NT2/D1 (cell line): ENCODE data around the gene NELL1.

Source experiments
- DNase-seq: peaks from one replicate; pipeline ENCODE4 v3.0.0-alpha.2; 2011; ENCODE audit warnings: low read depth, low spot score
- H3K27me3 ChIP-seq: 2 replicates; pipeline ENCODE4 v1.6.0; 2011; ENCODE audit warnings: mild to moderate bottlenecking; ENCODE audit not compliant: insufficient read length, insufficient read depth
- H3K36me3 ChIP-seq: 2 replicates; pipeline ENCODE4 v1.6.1; 2011; ENCODE audit warnings: mild to moderate bottlenecking, low read length, mixed read lengths; ENCODE audit not compliant: insufficient read depth, insufficient read length
- H3K4me1 ChIP-seq: 2 replicates; pipeline ENCODE4 v1.5.1; 2011; ENCODE audit not compliant: insufficient read depth, insufficient read length
- H3K4me3 ChIP-seq: 2 replicates; pipeline ENCODE4 v1.5.1; 2011; ENCODE audit warnings: low read depth; ENCODE audit not compliant: insufficient read length
- H3K9ac ChIP-seq: 2 replicates; pipeline ENCODE4 v1.6.0; 2011; ENCODE audit warnings: low read depth; ENCODE audit not compliant: insufficient read length
- H3K9me3 ChIP-seq: 2 replicates; pipeline ENCODE4 v1.5.1; 2011; ENCODE audit warnings: mild to moderate bottlenecking, low read length; ENCODE audit not compliant: insufficient read depth
- SUZ12 ChIP-seq: IDR thresholded peaks from 2 replicates; pipeline ENCODE4 v1.6.1; 2011; ENCODE audit not compliant: insufficient read length, insufficient read depth; ENCODE audit errors: extremely low read depth
- YY1 ChIP-seq: IDR thresholded peaks from 2 replicates; pipeline ENCODE4 v1.6.1; 2011; ENCODE audit not compliant: insufficient read length, insufficient read depth
- ZNF274 ChIP-seq: IDR thresholded peaks from 2 replicates; pipeline ENCODE4 v1.6.1; 2011; ENCODE audit warnings: mild to moderate bottlenecking, low read depth, low read length

Gene NELL1

DNA sequence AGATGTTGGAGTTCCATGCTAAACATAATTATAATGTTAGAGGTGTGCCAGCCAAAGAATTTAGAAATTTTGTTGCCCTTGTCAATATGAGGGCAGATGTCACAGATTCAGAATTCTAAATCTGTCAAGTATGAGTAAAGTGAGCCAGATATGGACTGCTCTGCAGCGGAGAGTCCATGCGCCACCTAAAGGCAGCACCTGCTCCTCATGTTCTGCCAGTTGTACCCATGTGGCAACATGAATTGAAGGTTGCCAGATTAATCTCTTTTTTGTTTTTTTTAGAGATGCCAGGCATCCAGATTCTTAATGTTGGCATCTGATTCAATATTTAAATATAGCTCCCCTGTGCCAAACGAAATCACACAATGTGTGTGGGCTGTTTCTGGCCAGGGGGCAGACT, 844.9 kb downstream of the NELL1 start:
- H3K36me3 ChIP-seq: no peaks in the 10 kb centered on the region
- no peaks in the 10 kb centered on the region for H3K4me1 ChIP-seq
- no peaks in the 10 kb centered on the region for H3K27me3 ChIP-seq
- H3K9me3 ChIP-seq: no peaks in the 10 kb centered on the region
- DNase-seq: no peak
- TF ChIP-seq ZNF274: no peak
- TF ChIP-seq YY1: no peak
- TF ChIP-seq SUZ12: no peak
- no peak overlapping the region for H3K9ac ChIP-seq
- no peak overlapping the region for H3K4me3 ChIP-seq

DNA sequence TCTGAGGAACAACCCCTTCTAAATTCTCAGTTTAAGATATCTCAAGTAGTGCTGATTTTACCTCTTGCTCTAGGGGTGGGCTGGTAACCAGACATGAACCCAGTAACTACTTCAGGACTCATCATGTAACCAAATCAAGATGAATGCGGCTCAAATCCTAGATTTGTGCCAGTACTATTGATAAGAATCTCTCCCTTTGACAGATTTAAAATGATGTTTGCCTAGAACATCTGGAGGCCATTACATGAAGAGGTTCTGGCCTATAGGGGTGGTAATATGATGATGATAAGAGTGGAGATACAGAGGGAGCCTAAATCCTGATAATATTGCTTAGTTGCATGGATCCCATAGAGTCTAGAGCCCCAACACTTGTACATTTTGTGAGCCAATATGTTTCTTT, 850.9 kb downstream of the NELL1 start:
- no peak for DNase-seq
- no peak overlapping the region for H3K9ac ChIP-seq
- no peaks in the 10 kb centered on the region for H3K36me3 ChIP-seq
- TF ChIP-seq YY1 (no peak), ZNF274 (no peak), SUZ12 (no peak)
- H3K4me1 ChIP-seq: no peaks in the 10 kb centered on the region
- no peak overlapping the region for H3K4me3 ChIP-seq
- H3K27me3 ChIP-seq: no peaks in the 10 kb centered on the region
- no peaks in the 10 kb centered on the region for H3K9me3 ChIP-seq

DNA sequence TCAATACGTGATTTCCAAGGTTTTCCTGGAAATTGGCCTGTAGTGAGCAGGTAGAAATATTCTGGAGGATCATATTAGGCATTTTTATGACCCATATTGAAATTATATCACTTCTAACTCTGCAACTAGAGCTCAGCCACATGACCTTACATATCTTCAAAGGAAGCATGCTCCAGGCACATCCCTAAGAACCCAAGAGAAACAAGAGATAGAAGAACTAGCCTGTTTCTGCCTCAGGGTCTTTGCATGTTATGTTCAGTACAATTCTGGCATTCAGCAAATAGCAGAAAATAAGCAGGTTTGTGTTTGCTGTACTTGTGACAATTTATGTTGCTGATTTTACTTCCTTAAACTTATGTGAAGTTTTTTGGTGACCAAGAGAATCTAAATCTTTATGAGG, 859.8 kb downstream of the NELL1 start:
- no peak overlapping the region for H3K9ac ChIP-seq
- H3K36me3 ChIP-seq: no peaks in the 10 kb centered on the region
- no peaks in the 10 kb centered on the region for H3K4me1 ChIP-seq
- H3K9me3 ChIP-seq: no peaks in the 10 kb centered on the region
- DNase-seq: no peak
- no peak overlapping the region for H3K4me3 ChIP-seq
- H3K27me3 ChIP-seq: no peaks in the 10 kb centered on the region
- TF ChIP-seq SUZ12 (no peak), ZNF274 (no peak), YY1 (no peak)

DNA sequence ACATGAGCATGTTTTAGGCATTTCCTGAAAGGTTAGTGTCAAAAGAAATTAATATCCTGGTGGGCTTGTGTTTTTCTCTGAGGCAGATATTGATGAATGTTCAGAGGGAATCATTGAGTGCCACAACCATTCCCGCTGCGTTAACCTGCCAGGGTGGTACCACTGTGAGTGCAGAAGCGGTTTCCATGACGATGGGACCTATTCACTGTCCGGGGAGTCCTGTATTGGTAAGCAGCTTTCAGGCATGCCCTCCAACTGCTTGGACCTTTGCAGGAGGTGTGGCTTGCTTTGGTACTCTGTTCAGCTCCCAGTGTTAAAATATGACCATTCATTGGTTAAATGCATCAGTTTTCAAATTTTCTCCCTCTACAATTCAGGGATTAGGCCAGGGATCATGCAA, 864.9 kb downstream of the NELL1 start:
- no peak overlapping the region for H3K9ac ChIP-seq
- no peaks in the 10 kb centered on the region for H3K36me3 ChIP-seq
- H3K27me3 ChIP-seq: no peaks in the 10 kb centered on the region
- no peak overlapping the region for H3K4me3 ChIP-seq
- no peaks in the 10 kb centered on the region for H3K4me1 ChIP-seq
- H3K9me3 ChIP-seq: no peaks in the 10 kb centered on the region
- no peak for DNase-seq
- TF ChIP-seq ZNF274 (no peak), YY1 (no peak), SUZ12 (no peak)

DNA sequence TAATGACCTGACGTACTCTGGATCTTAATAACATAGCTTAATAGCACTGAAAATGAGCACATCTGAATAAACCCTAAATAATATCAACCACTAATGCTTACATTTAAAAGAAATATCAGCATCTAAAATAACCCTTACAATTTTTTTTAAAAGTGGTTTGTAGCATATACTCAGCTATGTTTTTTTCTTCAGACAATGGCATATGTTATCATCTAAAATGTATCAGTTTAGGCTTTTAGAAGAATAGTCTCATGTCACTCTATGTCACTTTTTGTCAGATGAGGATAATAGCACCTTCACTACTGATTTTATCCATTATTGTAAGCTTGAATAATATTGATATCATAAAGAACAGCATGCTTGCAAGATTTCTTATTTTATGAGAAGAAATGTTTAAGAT, 868.6 kb downstream of the NELL1 start:
- H3K4me1 ChIP-seq: no peaks in the 10 kb centered on the region
- no peaks in the 10 kb centered on the region for H3K27me3 ChIP-seq
- H3K4me3 ChIP-seq: no peak overlapping the region
- no peak overlapping the region for H3K9ac ChIP-seq
- TF ChIP-seq ZNF274: no peak
- H3K36me3 ChIP-seq: no peaks in the 10 kb centered on the region
- DNase-seq: no peak
- H3K9me3 ChIP-seq: no peaks in the 10 kb centered on the region

- Histone ChIP-seq H3K36me3 (no peaks in the 10 kb centered on the region), H3K4me1 (no peaks in the 10 kb centered on the region), H3K27me3 (no peaks in the 10 kb centered on the region), H3K9ac (no peak overlapping the region), H3K4me3 (no peak overlapping the region), H3K9me3 (no peaks in the 10 kb centered on the region)
- TF ChIP-seq SUZ12: no peak
- no peak for TF ChIP-seq ZNF274
- TF ChIP-seq YY1: no peak
- no peak for DNase-seq
These were observed 871.9 kb downstream of the NELL1 start for GRCh38 chr11:21541187-21541751.

- no peak for TF ChIP-seq YY1
- TF ChIP-seq SUZ12: no peak
- TF ChIP-seq ZNF274: no peak
- no peak for DNase-seq
- Histone ChIP-seq H3K36me3 (no peaks in the 10 kb centered on the region), H3K9ac (no peak overlapping the region), H3K9me3 (no peaks in the 10 kb centered on the region), H3K4me1 (no peaks in the 10 kb centered on the region), H3K4me3 (no peak overlapping the region), H3K27me3 (no peaks in the 10 kb centered on the region)
These were observed 874.5 kb downstream of the NELL1 start for GRCh38 chr11:21543901-21544300.

DNA sequence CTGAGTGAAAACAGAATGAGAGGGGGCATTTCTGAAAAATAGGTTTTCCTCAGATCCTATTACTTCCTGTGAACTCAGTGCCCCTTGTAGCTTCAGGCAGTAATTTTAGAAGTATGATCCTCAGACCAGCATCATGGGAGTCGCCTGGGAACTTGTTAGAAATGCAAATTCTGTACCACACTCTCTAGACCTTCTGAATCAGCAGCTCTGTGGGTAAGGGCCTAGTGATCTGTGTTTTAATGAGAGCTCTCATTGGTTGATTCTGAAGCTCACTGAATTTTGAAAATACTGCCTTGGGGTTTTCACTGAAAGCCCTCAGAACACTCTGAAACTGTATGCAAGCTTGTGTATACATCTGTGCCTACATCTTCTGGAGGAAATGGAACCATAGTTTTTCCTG, 876.3 kb downstream of the NELL1 start:
- no peaks in the 10 kb centered on the region for H3K27me3 ChIP-seq
- H3K4me3 ChIP-seq: no peak overlapping the region
- no peaks in the 10 kb centered on the region for H3K36me3 ChIP-seq
- no peak for TF ChIP-seq SUZ12
- no peak for DNase-seq
- H3K9me3 ChIP-seq: no peaks in the 10 kb centered on the region
- H3K9ac ChIP-seq: no peak overlapping the region
- no peaks in the 10 kb centered on the region for H3K4me1 ChIP-seq
